HepG2 (cell line): ENCODE results near the gene ADAMTSL3. TPM values are rescaled to one million over a fixed set of nuclear protein-coding genes. Genes with fewer than 3 reads are reported as not detected.

ENCODE experiments used
- ATAC-seq: fragments of 200-7000 bp; cut with Tn5 transposase; 3 replicates; pipeline ENCODE4 v1.9.1; 2020; ENCODE audit warnings: mild to moderate bottlenecking, moderate library complexity
- BruUV-seq: library from RNA; stranded (reverse); fragments of 400-500 nt; replicated peaks from 2 replicates; lab custom pipeline; 2021; lab: Mats Ljungman, UMichigan
- CTCF ChIA-PET: fragments of 300-600 bp; formaldehyde crosslinking; extraction: SDS; loops from one replicate; lab custom pipeline; 2021; ENCODE audit warnings: low total read pairs, inconsistent platforms, low intra/inter-chr PET ratio; lab: Yijun Ruan, JAX
- POLR2A ChIA-PET: fragments of 350-600 bp; sonication (Branson Sonifier 250); formaldehyde crosslinking; loops from one replicate; lab custom pipeline; 2020; ENCODE audit warnings: antibody characterized with exemption, inconsistent platforms; lab: Yijun Ruan, JAX
- DNase-seq: peaks from one replicate; pipeline ENCODE4 v3.0.0-alpha.2; 2015; ENCODE audit warnings: low spot score
- FAIRE-seq: peaks from 3 replicates; lab custom pipeline; 2011; peaks lifted over from hg19 to GRCh38; lab: Jason Lieb, UNC
- H2AFZ ChIP-seq: one replicate; pipeline ENCODE4 v1.6.1; 2011; ENCODE audit warnings: low read length, inconsistent platforms
- H3K27ac ChIP-seq: fragments of 300-600 bp; 3 replicates; pipeline ENCODE4 v1.8.0; 2011; ENCODE audit warnings: mixed run types, mild to moderate bottlenecking, mixed read lengths, low read length, inconsistent platforms; ENCODE audit not compliant: insufficient read depth; ENCODE audit errors: extremely low read length
- H3K27me3 ChIP-seq, 2 experiments: fragments of 200-600 bp in 1 of 2; 2 replicates in 1 of 2; 3 replicates in 1 of 2; pipeline versions ENCODE4 v1.6.0 to v1.8.0; 2011; ENCODE audit warnings: low read length in 2 of 2, mild to moderate bottlenecking in 2 of 2, moderate library complexity in 2 of 2, inconsistent platforms in 1 of 2; ENCODE audit not compliant: insufficient read depth in 2 of 2, control insufficient read depth in 1 of 2
- H3K36me3 ChIP-seq, 2 experiments: fragments of 200-600 bp in 1 of 2; replicated peaks in 1 of 2; 2 replicates in 1 of 2; 3 replicates in 1 of 2; pipeline versions ENCODE4 v1.5.1 to v1.8.0; 2011; ENCODE audit warnings: low read length in 2 of 2, inconsistent platforms in 1 of 2; ENCODE audit not compliant: insufficient read depth in 2 of 2, control insufficient read depth in 1 of 2
- H3K4me1 ChIP-seq: 2 replicates; pipeline ENCODE4 v1.5.1; 2012; ENCODE audit warnings: low read length, inconsistent platforms; ENCODE audit not compliant: insufficient read depth
- H3K4me2 ChIP-seq: 2 replicates; pipeline ENCODE4 v1.6.0; 2011; ENCODE audit warnings: low read depth, low read length, inconsistent platforms
- H3K4me3 ChIP-seq, 3 experiments: fragments of 200-600 bp in 1 of 3; sonication (generic), shearing (Covaris generic) in 1 of 3; replicated peaks in 1 of 3; 2 replicates each; pipeline ENCODE4 v1.5.1; 2011 to 2016; ENCODE audit warnings: low read length in 3 of 3, inconsistent platforms in 2 of 3, low read depth in 2 of 3, mild to moderate bottlenecking in 2 of 3, control low read depth in 1 of 3, mixed read lengths in 1 of 3; ENCODE audit not compliant: insufficient read depth in 1 of 3
- H3K79me2 ChIP-seq: one replicate; pipeline ENCODE4 v1.6.1; 2011; ENCODE audit warnings: low read length, inconsistent platforms; ENCODE audit not compliant: insufficient read depth
- H3K9ac ChIP-seq: 2 replicates; pipeline ENCODE4 v1.6.0; 2011; ENCODE audit warnings: mild to moderate bottlenecking, low read depth, low read length, inconsistent platforms; ENCODE audit not compliant: insufficient read depth
- H3K9me3 ChIP-seq: 2 replicates; pipeline ENCODE4 v1.5.1; 2012; ENCODE audit warnings: mild to moderate bottlenecking, low read length
- H4K20me1 ChIP-seq: 2 replicates; pipeline ENCODE4 v1.6.0; 2011; ENCODE audit warnings: inconsistent platforms, mild to moderate bottlenecking, low read length, moderate library complexity; ENCODE audit not compliant: insufficient read depth
- ETS1 ChIP-seq: sonication (generic); formaldehyde crosslinking; IDR thresholded peaks from 2 replicates; pipeline ENCODE4 v1.4.0; 2020; ENCODE audit warnings: missing genetic modification reagents
- HNF1A ChIP-seq, 2 experiments: sonication (generic) in 1 of 2; formaldehyde crosslinking in 1 of 2; IDR thresholded peaks; 2 replicates each; pipeline versions ENCODE4 v1.4.0 to v1.6.1; 2016 to 2020; ENCODE audit warnings: borderline replicate concordance in 1 of 2, low read depth in 1 of 2, mild to moderate bottlenecking in 1 of 2, missing genetic modification reagents in 1 of 2
- PBX3 ChIP-seq: sonication (generic); formaldehyde crosslinking; IDR thresholded peaks from 2 replicates; pipeline ENCODE4 v1.8.1; 2023; ENCODE audit warnings: missing genetic modification reagents, inconsistent platforms, borderline replicate concordance
- PHB2 ChIP-seq: fragments of 450-650 bp; IDR thresholded peaks from 2 replicates; pipeline ENCODE4 v1.6.1; 2018; ENCODE audit not compliant: partially characterized antibody
- PHF20 ChIP-seq: sonication (generic); formaldehyde crosslinking; IDR thresholded peaks from 2 replicates; pipeline ENCODE4 v1.5.0; 2020; ENCODE audit warnings: mild to moderate bottlenecking, missing genetic modification reagents
- SIN3B ChIP-seq: fragments of 150-350 bp; IDR thresholded peaks from 2 replicates; pipeline ENCODE4 v1.6.1; 2014; ENCODE audit warnings: low read length
- ZNF224 ChIP-seq: sonication (generic); formaldehyde crosslinking; IDR thresholded peaks from 2 replicates; pipeline ENCODE4 v1.5.0; 2020; ENCODE audit warnings: mild to moderate bottlenecking, missing genetic modification reagents
- WGBS: methylation state at CpG from one replicate; pipeline ENCODE4 v1.1.6; 2017; ENCODE audit warnings: low lambda C conversion rate; 5-methylcytosine and 5-hydroxymethylcytosine counted together
- in situ Hi-C: cut with HindIII; loops from 2 replicates; pipeline ENCODE4 v1.10.0; 2017; ENCODE audit warnings: low pct_unique_long_range_greater_than_20kb; ENCODE audit not compliant: extremely low pct_ligation_motif_present
- intact Hi-C: fragments of 100-400 bp; cut with micrococcal nuclease; formaldehyde crosslinking; loops from one replicate; pipeline ENCODE4 v1.10.0; 2022; ENCODE audit not compliant: unreplicated experiment
- polyA plus RNA-seq, 8 experiments: library from polyadenylated mRNA; depleted of rRNA in 3 of 8; stranded (reverse) in 7 of 8; unstranded in 1 of 8; fragments of >200 nt; fragmentation: Illumina TruSeq in 4 of 8; extraction: Trizol in 4 of 8; gene quantifications; 2 replicates each; pipeline versions ENCODE4 v1.2.1 to v1.2.3, GENCODE V29; 2011 to 2016; ENCODE audit warnings: low read depth in 4 of 8, missing spikeins in 1 of 8, mixed read lengths in 1 of 8; ENCODE audit not compliant: insufficient read depth in 1 of 8
- total RNA-seq, 5 experiments: library from RNA; depleted of rRNA; stranded (reverse); fragments of >200 nt; fragmentation: Illumina TruSeq; extraction: Trizol; gene quantifications; 2 replicates each; pipeline ENCODE4 v1.2.3, GENCODE V29; 2016; ENCODE audit warnings: low read depth in 1 of 5

The ADAMTSL3 gene
- total and polyA plus RNA-seq, 2 of the 13 experiments (the other 11 are each of a cell fraction or from before 2014, with no cell fraction given) = 0.04 to 0.09 TPM

- TF ChIP-seq ZNF224 (no peak), HNF1A (IDR thresholded peaks at IDR 0.05; ENCODE audit: low read depth) (no peak), HNF1A (CRISPR knock-in tag; IDR thresholded peaks at IDR 0.05; ENCODE audit: borderline replicate concordance) (no peak), PHF20 (CRISPR knock-in tag) (no peak)
Observed at GRCh38 chr15:83919319-83919830, 265.5 kb downstream of the ADAMTSL3 start (continued).

- intact Hi-C loops (loop anchor here (1.0 kb wide), 1 partner anchor 10 kb away; no protein-coding TSS in a partner anchor), in situ Hi-C loops (no loop called here)
- Histone ChIP-seq H3K4me3 (no peak overlapping the region), H4K20me1 (no peaks in the 10 kb centered on the region), H3K36me3 (no peaks in the 10 kb centered on the region), H3K9me3 (no peaks in the 10 kb centered on the region), H3K9ac (no peak overlapping the region), H3K4me2 (no peak overlapping the region), H3K27ac (no peak overlapping the region), H3K79me2 (no peaks in the 10 kb centered on the region), H2AFZ (no peak overlapping the region), H3K4me1 (no peaks in the 10 kb centered on the region)
- POLR2A ChIA-PET = no interaction called here
- WGBS = 13% methylated on average over 5 of the region's 5 CpGs
- DNase-seq (no peak), ATAC-seq (no peak), FAIRE-seq (no peak)
- no TSS peak for BruUV-seq
- CTCF ChIA-PET = no interaction called here
- TF ChIP-seq ETS1 (CRISPR knock-in tag) = no peak
- no peak for TF ChIP-seq SIN3B
- no peak for TF ChIP-seq PHB2
- TF ChIP-seq PBX3 (CRISPR knock-in tag) = no peak
- TF ChIP-seq, all 625 proteins: peak for 0
- 0 out of 5 replicates have a peak, but pooled peaks cover 0 to under 1% of the 10 kb centered on the region in 2 experiments for H3K27me3 ChIP-seq
Observed at GRCh38 chr15:83919978-83920510, 266.1 kb downstream of the ADAMTSL3 start.
